Activated B cell treated with CpG ODN at 0.5 μM for 24 hours (primary cell): ENCODE results near the gene ZC3H10. TPM values are rescaled to one million over a fixed set of nuclear protein-coding genes. Genes with fewer than 3 reads are reported as not detected.
A peak's percentile ranks its signal among the peaks of the same experiment; 100 is the strongest.

Source experiments
- ATAC-seq: fragments of 200-7000 bp; cut with Tn5 transposase; one replicate; pipeline ENCODE4 v1.10.0; 2021; ENCODE audit warnings: low read depth, mild to moderate bottlenecking, moderate library complexity
- CTCF ChIA-PET: fragments of 350-600 bp; sonication (Branson Sonifier 250); formaldehyde crosslinking; loops from one replicate; lab custom pipeline; 2021; ENCODE audit warnings: antibody characterized with exemption; lab: Charles Lee
- POLR2A ChIA-PET: fragments of 350-600 bp; sonication (Branson Sonifier 250); formaldehyde crosslinking; loops from one replicate; lab custom pipeline; 2021; ENCODE audit warnings: antibody characterized with exemption; lab: Charles Lee
- DNase-seq: peaks from one replicate; pipeline ENCODE4 v3.0.0; 2022
- H3K27ac Mint-ChIP-seq: one replicate; pipeline ENCODE4 v1.8.0; 2020; ENCODE audit warnings: mixed read lengths
- H3K27me3 Mint-ChIP-seq: one replicate; pipeline ENCODE4 v1.8.0; 2021; ENCODE audit warnings: mixed read lengths
- H3K36me3 Mint-ChIP-seq: one replicate; pipeline ENCODE4 v1.8.0; 2021; ENCODE audit warnings: low read depth, mixed read lengths
- H3K4me1 Mint-ChIP-seq: one replicate; pipeline ENCODE4 v1.8.0; 2021; ENCODE audit warnings: mixed read lengths
- H3K4me3 Mint-ChIP-seq: one replicate; pipeline ENCODE4 v1.8.0; 2020; ENCODE audit warnings: mild to moderate bottlenecking, mixed read lengths
- H3K9me3 Mint-ChIP-seq: one replicate; pipeline ENCODE4 v1.8.0; 2020; ENCODE audit warnings: mixed read lengths
- intact Hi-C: fragments of 100-400 bp; cut with micrococcal nuclease; formaldehyde crosslinking; loops from one replicate; pipeline ENCODE4 v1.15.1; 2024
- total RNA-seq: library from RNA; stranded (reverse); gene quantifications from 2 replicates; pipeline ENCODE4 v1.2.3, GENCODE V29; 2022
- TF ChIP-seq, protein P1 (sequence below): fragments of 200-600 bp; IDR thresholded peaks from one replicate; pipeline ENCODE4 v1.8.0; 2022; ENCODE audit warnings: antibody characterized with exemption, mild to moderate bottlenecking

The ZC3H10 gene
- total RNA-seq, 1 donor from 2014 or later, result 15.4 TPM

DNA sequence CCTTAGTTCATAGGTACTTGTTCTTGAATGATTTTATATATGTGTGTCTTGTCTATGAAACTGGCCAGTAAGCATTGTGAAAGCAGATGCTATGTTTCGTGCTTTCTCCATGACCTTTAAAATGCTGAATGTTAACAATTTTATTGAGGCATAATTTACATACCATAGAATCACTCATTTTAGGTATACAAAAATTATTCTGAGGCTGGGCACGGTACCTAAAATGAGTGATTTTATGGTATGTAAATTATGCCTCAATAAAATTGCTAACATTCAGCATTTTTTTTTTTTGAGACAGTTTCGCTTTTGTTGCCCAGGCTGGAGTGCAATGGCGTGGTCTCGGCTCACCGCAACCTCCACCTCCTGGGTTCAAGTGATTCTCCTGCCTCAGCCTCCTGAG lies 16.8 kb downstream of the ZC3H10 start:
- intact Hi-C loops, result no loop called here
- ATAC-seq, result no peak
- Mint-ChIP-seq H3K27me3 (no peaks in the 10 kb centered on the region), H3K36me3 (peaks cover 85% of the 10 kb centered on the region), H3K27ac (no peak overlapping the region), H3K4me3 (no peak overlapping the region), H3K9me3 (no peaks in the 10 kb centered on the region), H3K4me1 (peaks cover 25% of the 10 kb centered on the region)
- TF ChIP-seq, protein P1, sequence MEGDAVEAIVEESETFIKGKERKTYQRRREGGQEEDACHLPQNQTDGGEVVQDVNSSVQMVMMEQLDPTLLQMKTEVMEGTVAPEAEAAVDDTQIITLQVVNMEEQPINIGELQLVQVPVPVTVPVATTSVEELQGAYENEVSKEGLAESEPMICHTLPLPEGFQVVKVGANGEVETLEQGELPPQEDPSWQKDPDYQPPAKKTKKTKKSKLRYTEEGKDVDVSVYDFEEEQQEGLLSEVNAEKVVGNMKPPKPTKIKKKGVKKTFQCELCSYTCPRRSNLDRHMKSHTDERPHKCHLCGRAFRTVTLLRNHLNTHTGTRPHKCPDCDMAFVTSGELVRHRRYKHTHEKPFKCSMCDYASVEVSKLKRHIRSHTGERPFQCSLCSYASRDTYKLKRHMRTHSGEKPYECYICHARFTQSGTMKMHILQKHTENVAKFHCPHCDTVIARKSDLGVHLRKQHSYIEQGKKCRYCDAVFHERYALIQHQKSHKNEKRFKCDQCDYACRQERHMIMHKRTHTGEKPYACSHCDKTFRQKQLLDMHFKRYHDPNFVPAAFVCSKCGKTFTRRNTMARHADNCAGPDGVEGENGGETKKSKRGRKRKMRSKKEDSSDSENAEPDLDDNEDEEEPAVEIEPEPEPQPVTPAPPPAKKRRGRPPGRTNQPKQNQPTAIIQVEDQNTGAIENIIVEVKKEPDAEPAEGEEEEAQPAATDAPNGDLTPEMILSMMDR, result no peak
- ChIA-PET POLR2A (interaction anchor here (0.7 kb wide), 1 partner anchor 96 kb away, joined by 4 read pairs; no protein-coding TSS in a partner anchor), CTCF (no interaction called here)
- no peak for DNase-seq

DNA sequence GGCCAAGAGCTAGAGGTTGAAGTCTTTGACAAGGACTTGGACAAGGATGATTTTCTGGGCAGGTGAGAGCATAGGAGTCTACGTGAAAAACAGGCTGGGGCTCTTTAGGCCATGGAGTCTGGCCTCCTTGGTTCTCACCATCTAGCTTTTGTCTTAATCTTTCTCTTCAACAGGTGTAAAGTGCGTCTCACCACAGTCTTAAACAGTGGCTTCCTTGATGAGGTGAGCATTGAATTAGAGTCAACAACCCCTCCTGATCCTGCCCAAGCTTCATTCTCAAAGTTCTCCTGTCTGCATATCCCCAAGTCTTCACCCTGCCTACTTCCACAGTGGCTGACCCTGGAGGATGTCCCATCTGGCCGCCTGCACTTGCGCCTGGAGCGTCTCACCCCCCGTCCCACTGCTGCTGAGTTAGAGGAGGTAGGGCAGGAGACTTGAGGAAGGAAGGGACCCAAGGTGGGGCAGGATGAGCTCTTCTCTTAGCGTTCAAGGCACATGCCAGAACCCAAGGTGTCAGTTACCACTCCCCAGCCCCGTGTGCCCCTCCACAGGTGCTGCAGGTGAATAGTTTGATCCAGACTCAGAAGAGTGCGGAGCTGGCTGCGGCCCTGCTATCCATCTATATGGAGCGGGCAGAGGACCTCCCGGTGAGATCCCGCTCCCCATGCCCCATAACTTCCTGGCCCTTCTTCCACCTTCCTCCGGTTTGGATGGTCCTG lies 19.9 kb downstream of the ZC3H10 start:
- Mint-ChIP-seq H3K36me3 (peaks cover 85% of the 10 kb centered on the region), H3K27ac (no peak overlapping the region), H3K9me3 (no peaks in the 10 kb centered on the region), H3K4me1 (peaks cover 4% of the 10 kb centered on the region), H3K27me3 (no peaks in the 10 kb centered on the region), H3K4me3 (no peak overlapping the region)
- intact Hi-C loops, result no loop called here
- TF ChIP-seq, protein P1, result no peak
- ChIA-PET POLR2A (interaction anchor here (0.6 to 2.6 kb wide), 3 partner anchors 10 to 1322 kb away, joined by 3 to 19 read pairs (median 7); partner anchors contain the start of genes ESYT1 and MYL6B), CTCF (interaction anchor here (1.3 kb wide), 1 partner anchor 10 kb away, joined by 4 read pairs; the partner anchor contains the start of gene ESYT1)
- ATAC-seq (no peak), DNase-seq (no peak)

DNA sequence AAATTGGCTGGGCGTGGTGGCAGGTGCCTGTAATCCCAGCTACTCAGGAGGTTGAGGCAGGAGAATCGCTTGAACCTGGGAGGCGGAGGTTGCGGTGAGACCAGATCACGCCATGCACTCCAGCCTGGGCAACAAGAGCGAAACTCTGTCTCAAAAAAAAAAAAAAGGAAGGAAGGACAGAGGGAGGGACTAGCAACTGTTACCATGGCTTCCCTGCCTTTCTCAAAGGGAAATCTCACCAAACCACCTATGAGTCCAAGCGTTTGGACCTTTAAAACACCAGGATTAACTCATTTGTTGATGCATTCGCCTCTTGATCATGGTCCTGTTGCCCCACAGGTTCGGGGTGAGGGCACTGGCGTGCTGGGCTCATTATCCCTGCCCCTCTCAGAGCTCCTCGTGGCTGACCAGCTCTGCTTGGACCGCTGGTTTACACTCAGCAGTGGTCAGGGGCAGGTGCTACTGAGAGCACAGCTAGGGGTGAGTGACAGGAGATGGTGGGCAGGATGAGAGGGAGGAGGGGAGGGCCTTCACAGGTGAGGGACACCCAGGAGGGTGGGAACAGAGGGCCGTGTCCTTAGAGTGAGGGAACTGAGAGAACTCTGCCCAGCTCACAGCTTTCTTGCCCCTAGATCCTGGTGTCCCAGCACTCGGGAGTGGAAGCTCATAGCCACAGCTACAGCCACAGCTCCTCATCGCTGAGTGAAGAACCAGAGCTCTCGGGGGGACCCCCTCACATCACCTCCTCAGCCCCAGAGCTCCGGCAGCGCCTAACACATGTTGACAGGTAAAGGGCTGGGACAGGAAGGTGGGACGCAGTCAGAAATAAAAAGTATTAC lies 24.1 kb downstream of the ZC3H10 start:
- TF ChIP-seq, protein P1, result no peak
- no peak for ATAC-seq
- H3K36me3 Mint-ChIP-seq, result peaks cover 79% of the 10 kb centered on the region

DNA sequence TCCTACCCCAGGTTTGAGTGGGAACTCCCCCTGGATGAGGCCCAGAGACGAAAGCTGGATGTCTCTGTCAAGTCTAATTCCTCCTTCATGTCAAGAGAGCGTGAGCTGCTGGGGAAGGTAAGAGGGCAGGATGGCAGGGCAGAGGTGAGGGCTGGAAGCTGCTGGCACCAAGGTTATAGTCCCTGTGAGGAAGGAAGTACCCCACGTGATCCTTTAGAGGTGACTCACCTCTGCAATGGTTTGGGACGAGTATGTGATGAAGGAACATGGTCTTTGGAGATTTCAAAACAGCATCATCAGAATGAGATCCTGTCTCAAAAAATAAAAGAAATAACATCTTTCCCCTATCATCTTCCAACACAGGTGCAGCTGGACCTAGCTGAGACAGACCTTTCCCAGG lies 25.2 kb downstream of the ZC3H10 start:
- H3K4me3 Mint-ChIP-seq, result no peak overlapping the region

More for the DNA sequence above, 24.1 kb downstream of the ZC3H10 start:
- peaks cover 15% of the 10 kb centered on the region for H3K4me1 Mint-ChIP-seq
- ChIA-PET CTCF (no interaction called here), POLR2A (interaction anchor here (0.6 to 1.8 kb wide), 6 partner anchors 9 to 253 kb away, joined by 3 to 16 read pairs (median 4); partner anchors contain the start of gene MYL6)
- no peaks in the 10 kb centered on the region for H3K9me3 Mint-ChIP-seq
- no peak for DNase-seq
- H3K27me3 Mint-ChIP-seq, result no peaks in the 10 kb centered on the region
- intact Hi-C loops, result no loop called here
- peak overlapping the region; percentile 8 for H3K27ac Mint-ChIP-seq
- H3K4me3 Mint-ChIP-seq, result no peak overlapping the region

More for the DNA sequence above, 25.2 kb downstream of the ZC3H10 start:
- POLR2A ChIA-PET, result interaction anchor here (0.6 to 1.2 kb wide), 4 partner anchors 13 to 44 kb away, joined by 3 read pairs; partner anchors contain the start of gene ESYT1
- peak; percentile 34 for ATAC-seq
- CTCF ChIA-PET, result interaction anchor here (1.4 to 1.6 kb wide), 2 partner anchors 13 to 17 kb away, joined by 3 read pairs; no protein-coding TSS in a partner anchor
- no peaks in the 10 kb centered on the region for H3K9me3 Mint-ChIP-seq
- peaks cover 15% of the 10 kb centered on the region for H3K4me1 Mint-ChIP-seq
- TF ChIP-seq, protein P1, result no peak
- H3K27me3 Mint-ChIP-seq, result no peaks in the 10 kb centered on the region
- intact Hi-C loops, result no loop called here
- H3K27ac Mint-ChIP-seq, result peak overlapping the region; percentile 20
- DNase-seq, result no peak
- peaks cover 68% of the 10 kb centered on the region for H3K36me3 Mint-ChIP-seq
